Measurements from ENCODE around the gene CEP85L.

GRCh38 chr6:118578617-118579016 is 72.8 kb downstream of the CEP85L start:
- TF ChIP-seq CTCF (IDR thresholded peaks at IDR 0.05 in 2 of 3, conservative IDR thresholded peaks at IDR 0.05 in 1 of 3; ENCODE audit: borderline replicate concordance in 1 of 3, insufficient read depth in 1 of 3, low read depth in 2 of 3, low read length in 2 of 3) (no peak), ZNF274 (IDR thresholded peaks at IDR 0.05; ENCODE audit: low read depth, low read length) (no peak), REST (IDR thresholded peaks at IDR 0.05; ENCODE audit: low read depth) (no peak), EZH2phosphoT487 (IDR thresholded peaks at IDR 0.05; ENCODE audit: borderline replicate concordance) (no peak)

Data from HCT116 (cell line).